ENCODE measurements around the gene PDGFA.

DNA sequence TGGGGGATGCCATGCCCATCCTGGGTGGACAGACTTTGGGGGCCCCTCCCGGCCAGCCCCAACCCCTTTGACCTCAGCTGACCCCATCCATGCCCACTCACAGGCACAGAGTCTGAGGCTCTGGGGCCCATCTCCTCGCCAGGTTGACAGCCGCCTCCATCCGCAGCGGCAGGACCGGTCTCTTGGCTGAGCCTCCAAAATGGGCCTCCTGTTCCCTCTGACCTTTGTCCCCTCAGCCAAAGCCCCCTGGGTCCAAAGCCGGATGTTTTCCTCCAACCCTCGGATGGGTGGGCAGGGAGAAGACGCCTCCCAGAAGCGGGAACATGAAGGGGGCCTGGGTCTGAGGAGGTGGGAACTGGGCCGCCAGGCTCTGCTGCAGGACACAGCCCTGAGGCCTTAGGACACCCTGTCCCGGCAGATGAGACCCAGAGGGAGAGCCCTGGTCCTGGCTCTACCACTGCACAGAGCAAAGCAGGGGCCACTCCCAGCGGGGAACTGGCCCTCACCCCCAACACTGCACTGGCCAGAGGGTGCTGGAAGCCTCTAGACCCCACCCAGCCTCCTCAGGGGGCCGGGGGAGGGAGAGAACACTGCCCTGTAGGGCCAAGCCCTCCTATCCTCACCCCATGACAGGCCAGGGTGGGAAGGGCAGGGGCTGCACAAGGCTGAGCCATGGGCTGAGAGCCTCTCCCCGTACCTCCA is 12.6 kb downstream of the PDGFA start:
- TF ChIP-seq, protein P1, sequence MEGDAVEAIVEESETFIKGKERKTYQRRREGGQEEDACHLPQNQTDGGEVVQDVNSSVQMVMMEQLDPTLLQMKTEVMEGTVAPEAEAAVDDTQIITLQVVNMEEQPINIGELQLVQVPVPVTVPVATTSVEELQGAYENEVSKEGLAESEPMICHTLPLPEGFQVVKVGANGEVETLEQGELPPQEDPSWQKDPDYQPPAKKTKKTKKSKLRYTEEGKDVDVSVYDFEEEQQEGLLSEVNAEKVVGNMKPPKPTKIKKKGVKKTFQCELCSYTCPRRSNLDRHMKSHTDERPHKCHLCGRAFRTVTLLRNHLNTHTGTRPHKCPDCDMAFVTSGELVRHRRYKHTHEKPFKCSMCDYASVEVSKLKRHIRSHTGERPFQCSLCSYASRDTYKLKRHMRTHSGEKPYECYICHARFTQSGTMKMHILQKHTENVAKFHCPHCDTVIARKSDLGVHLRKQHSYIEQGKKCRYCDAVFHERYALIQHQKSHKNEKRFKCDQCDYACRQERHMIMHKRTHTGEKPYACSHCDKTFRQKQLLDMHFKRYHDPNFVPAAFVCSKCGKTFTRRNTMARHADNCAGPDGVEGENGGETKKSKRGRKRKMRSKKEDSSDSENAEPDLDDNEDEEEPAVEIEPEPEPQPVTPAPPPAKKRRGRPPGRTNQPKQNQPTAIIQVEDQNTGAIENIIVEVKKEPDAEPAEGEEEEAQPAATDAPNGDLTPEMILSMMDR (IDR thresholded peaks at IDR 0.05): no peak
- no peak for TF ChIP-seq POLR2A (IDR thresholded peaks at IDR 0.05)
- no peak for TF ChIP-seq EP300 (IDR thresholded peaks at IDR 0.05)

Measured in ovary (tissue), 3 donors.